Stimulated activated CD4-positive, alpha-beta T cell treated with anti-CD3 and anti-CD28 coated beads, Interleukin-1b, Interleukin-23, amount 100 ng/mL, for 4 hours (primary cell): ENCODE results near the gene INTS7.
"Not testable (repeated sequence)": the region's sequence is repeated elsewhere in the genome, so short reads cannot be mapped to it uniquely, and the experiment has no call there.

ENCODE experiments used
- DNase-seq, 2 donors: peaks; one replicate each; pipeline ENCODE4 v3.0.0-alpha.2; 2020; ENCODE audit warnings: low read depth in 2 of 2

Gene INTS7

GRCh38 chr1:211933946-211934714, 101.2 kb downstream of the INTS7 start:
- no peak for DNase-seq

DNA sequence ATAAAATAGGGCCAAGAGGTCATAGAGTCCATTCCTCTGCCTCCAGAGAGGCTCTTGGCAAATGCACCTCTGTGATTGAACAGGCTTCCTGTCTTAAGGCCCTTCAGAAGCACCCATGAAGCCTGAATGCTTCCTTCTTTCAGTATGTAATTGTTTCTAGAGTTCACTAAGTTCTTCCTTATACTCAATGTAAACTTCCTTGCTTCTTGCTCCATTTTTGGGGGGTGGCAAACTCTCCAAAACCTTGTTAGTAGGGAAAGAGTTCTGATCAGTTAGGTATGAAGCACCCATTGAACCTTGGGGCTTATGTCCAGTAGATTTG, 102.5 kb downstream of the INTS7 start:
- no peak for DNase-seq

- no peak for DNase-seq
These were observed 103.0 kb downstream of the INTS7 start for GRCh38 chr1:211932231-211932932.

DNA sequence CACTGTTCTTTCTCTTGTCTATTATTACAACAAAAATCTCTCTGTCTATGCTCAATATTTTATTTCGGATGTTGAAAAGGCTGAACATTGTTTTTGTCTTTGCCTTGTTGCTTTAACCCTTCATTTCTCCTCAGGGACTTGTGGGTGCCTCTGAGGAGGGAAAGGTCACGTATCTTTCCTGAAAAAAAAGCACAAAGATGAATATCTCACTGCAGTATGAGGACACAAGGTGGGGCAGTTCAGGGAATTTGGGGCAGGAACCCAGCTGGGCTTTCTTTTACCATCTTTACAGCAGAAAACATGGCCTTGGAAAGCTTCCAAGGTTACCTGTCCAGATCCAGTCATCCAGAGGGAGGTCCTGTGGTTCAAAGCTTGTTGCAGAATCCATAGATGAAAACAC, 105.7 kb downstream of the INTS7 start:
- DNase-seq: no peak

GRCh38 chr1:211928993-211929637, 106.2 kb downstream of the INTS7 start:
- no peak for DNase-seq

GRCh38 chr1:211928290-211928801, 107.0 kb downstream of the INTS7 start:
- no peak for DNase-seq

DNA sequence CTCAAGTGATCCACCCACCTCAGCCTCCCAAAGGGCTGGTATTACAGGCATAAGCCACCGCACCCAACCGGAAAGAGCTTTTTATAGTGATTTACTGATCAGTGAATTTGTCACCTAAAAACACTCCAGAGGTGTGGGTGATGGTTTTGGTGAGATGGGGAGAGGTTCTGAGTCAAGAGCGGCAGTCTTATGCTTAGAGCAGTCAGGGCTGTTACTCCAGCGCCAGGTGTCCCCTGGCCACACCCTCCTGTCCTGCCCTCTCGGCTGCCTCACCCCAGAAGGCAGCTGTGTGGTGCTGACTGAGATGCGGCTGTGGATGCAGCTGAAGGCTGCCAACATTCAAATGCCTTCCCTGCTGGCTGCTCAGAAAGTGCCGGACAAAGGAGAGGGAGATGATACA, 110.3 kb downstream of the INTS7 start:
- DNase-seq: no peak

GRCh38 chr1:211924256-211924655, 111.1 kb downstream of the INTS7 start:
- no peak for DNase-seq

GRCh38 chr1:211923095-211923494, 112.3 kb downstream of the INTS7 start:
- no peak for DNase-seq

GRCh38 chr1:211921579-211922095, 113.7 kb downstream of the INTS7 start:
- no peak for DNase-seq

DNA sequence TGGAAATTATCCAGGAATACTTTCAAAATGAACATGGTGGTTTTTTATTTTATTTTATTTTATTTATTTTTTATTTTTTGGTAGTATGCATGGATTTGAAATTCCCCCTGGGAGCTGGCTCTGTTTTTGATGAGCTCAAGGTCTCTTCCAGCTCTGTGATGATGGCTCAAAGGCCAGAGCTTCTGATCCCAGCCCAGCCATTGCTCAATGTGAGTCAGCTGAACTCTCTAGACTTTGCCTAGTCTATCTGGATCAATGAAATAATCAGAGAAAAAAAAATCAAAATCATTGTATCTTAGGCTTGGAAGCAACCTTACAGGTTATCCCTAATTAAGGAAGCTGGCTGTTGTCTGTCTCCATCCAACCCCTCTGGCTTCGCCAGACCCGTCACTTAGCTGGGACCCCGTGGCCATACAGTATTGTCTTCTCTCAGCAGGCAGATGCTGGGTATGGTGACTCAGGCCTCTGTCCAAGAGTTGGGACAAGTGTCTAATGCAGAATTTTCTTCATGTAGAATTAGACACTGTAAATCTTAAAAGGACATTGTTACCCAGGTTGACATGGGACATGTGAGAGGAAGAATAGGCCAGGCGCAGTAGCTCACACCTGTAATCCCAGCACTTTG, 114.6 kb downstream of the INTS7 start:
- DNase-seq: no peak

GRCh38 chr1:211920141-211920572, 115.2 kb downstream of the INTS7 start:
- DNase-seq: no peak

GRCh38 chr1:211918843-211919414, 116.4 kb downstream of the INTS7 start:
- DNase-seq: no peak

DNA sequence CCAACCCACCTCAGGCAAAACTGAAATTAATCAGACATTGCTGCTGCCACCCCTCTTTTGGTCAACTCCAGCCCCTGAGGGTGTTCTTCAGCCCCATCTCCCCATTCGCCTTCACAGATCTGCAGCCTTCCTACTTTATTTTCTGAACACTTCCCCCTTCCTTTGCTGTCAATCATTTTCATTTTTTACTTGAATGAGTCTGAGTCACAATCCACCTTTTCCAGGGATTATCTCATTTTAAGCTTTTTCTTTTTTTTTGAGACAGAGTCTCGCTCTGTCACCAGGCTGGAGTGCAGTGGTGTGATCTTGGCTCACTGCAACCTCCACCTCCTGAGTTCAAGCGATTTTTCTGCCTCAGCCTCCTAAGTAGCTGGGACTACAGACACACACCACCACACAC, 118.9 kb downstream of the INTS7 start:
- DNase-seq: not testable (repeated sequence)

DNA sequence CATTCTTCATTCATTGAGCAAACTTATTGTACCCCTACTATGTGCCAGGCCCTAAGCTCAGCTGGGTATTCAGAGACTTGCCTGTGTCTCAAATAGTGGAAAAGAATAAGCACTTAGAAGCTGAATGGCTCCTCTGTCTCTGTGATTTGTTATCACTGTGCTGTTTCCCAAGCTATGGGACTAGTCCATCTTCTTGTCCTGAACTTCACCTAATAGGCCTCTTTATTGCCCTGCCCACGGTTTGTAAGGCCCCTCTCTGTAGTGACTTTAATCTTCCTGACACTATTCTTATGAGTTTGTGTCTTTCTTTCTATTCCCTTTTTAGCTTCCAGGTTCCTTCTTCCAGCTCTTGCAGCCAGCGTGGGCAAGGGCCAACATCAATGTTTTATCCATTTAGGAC, 119.4 kb downstream of the INTS7 start:
- DNase-seq: no peak

- DNase-seq: no peak
These were observed 122.4 kb downstream of the INTS7 start for GRCh38 chr1:211912844-211913432.

GRCh38 chr1:211912038-211912437, 123.3 kb downstream of the INTS7 start:
- DNase-seq: no peak

- no peak for DNase-seq
These were observed 124.4 kb downstream of the INTS7 start for GRCh38 chr1:211910913-211911485.

DNA sequence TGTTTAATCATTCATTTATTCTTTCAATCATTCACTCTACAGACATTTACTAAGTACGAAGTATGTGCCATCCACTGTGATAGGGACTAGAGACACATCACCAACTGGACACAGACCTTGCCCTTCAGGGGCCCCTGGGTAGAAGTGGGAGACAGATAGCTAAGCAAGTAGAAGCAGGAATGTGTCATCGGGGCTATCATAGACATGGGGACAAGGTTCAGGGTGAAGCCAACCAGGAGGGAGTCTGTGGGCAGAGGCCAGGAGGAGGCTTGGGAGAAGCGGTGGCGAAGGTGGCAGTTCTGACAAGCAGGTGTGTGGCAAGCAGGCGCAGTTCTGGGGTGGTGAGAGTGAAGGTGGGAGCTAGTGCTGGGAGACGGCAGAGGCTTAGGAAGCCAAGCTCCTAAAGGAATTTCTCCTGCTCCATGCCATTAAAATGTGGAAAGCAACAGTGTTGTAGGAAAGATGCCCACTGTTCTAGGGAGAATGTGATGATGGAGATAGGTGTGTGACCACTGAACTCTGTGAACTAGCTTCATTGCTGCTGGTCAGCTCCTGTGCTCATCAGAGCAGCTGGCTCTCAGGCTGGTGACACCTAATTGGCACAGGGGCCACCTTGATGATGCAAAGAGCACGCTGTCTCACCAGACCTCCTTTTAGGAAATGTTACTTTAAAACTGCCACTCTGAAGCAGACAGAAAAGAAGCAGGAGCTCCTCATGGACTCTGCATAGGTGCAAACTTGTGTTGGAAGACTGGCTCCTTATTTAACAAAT, 125.1 kb downstream of the INTS7 start:
- DNase-seq: no peak

- DNase-seq: no peak
These were observed 126.0 kb downstream of the INTS7 start for GRCh38 chr1:211909395-211909794.
